HEK293 (cell line): ENCODE measurements around the gene BTD.

Source experiments
- BCL11A ChIP-seq: fragments of 450-650 bp; formaldehyde crosslinking; IDR thresholded peaks from 2 replicates; pipeline ENCODE4 v1.5.1; 2016; ENCODE audit warnings: low read depth, missing biosample characterization, missing genetic modification characterization
- GLIS1 ChIP-seq: fragments of 450-650 bp; formaldehyde crosslinking; IDR thresholded peaks from 2 replicates; pipeline ENCODE4 v1.5.1; 2016; ENCODE audit warnings: missing biosample characterization, missing genetic modification characterization
- HOXD13 ChIP-seq: sonication (generic); formaldehyde crosslinking; IDR thresholded peaks from 2 replicates; pipeline ENCODE4 v1.8.0; 2022; ENCODE audit warnings: missing genetic modification reagents, borderline replicate concordance
- IKZF3 ChIP-seq: fragments of 450-650 bp; IDR thresholded peaks from 2 replicates; pipeline ENCODE4 v1.5.0; 2018; ENCODE audit warnings: missing biosample characterization, mild to moderate bottlenecking, missing genetic modification characterization, moderate library complexity
- WT1 ChIP-seq: fragments of 450-650 bp; formaldehyde crosslinking; IDR thresholded peaks from 2 replicates; pipeline ENCODE4 v1.5.1; 2016; ENCODE audit warnings: missing biosample characterization, missing genetic modification characterization
- YY2 ChIP-seq: fragments of 450-650 bp; formaldehyde crosslinking; IDR thresholded peaks from 2 replicates; pipeline ENCODE4 v1.5.1; 2016; ENCODE audit warnings: missing biosample characterization, missing genetic modification characterization
- ZBTB17 ChIP-seq: fragments of 450-650 bp; formaldehyde crosslinking; IDR thresholded peaks from 2 replicates; pipeline ENCODE4 v1.5.1; 2016; ENCODE audit warnings: missing biosample characterization, missing genetic modification characterization
- ZBTB8A ChIP-seq: fragments of 450-650 bp; formaldehyde crosslinking; IDR thresholded peaks from 2 replicates; pipeline ENCODE4 v1.5.1; 2016; ENCODE audit warnings: missing biosample characterization, missing genetic modification characterization
- ZIC2 ChIP-seq: fragments of 450-650 bp; formaldehyde crosslinking; IDR thresholded peaks from 2 replicates; pipeline ENCODE4 v1.5.1; 2016; ENCODE audit warnings: missing biosample characterization, missing genetic modification characterization
- ZNF132 ChIP-seq: fragments of 450-650 bp; formaldehyde crosslinking; IDR thresholded peaks from 2 replicates; pipeline ENCODE4 v1.5.1; 2017; ENCODE audit warnings: missing biosample characterization, missing genetic modification characterization, borderline replicate concordance
- ZNF133 ChIP-seq: fragments of 450-650 bp; formaldehyde crosslinking; IDR thresholded peaks from 2 replicates; pipeline ENCODE4 v1.5.1; 2016; ENCODE audit warnings: missing biosample characterization, missing genetic modification characterization
- ZNF23 ChIP-seq: fragments of 450-650 bp; formaldehyde crosslinking; IDR thresholded peaks from 2 replicates; pipeline ENCODE4 v1.5.1; 2016; ENCODE audit warnings: missing biosample characterization, missing genetic modification characterization, borderline replicate concordance
- ZNF266 ChIP-seq: fragments of 450-650 bp; formaldehyde crosslinking; IDR thresholded peaks from 2 replicates; pipeline ENCODE4 v1.5.1; 2016; ENCODE audit warnings: missing biosample characterization, missing genetic modification characterization, low read depth
- ZNF416 ChIP-seq: fragments of 450-650 bp; formaldehyde crosslinking; IDR thresholded peaks from 2 replicates; pipeline ENCODE4 v1.5.1; 2016; ENCODE audit warnings: missing biosample characterization, missing genetic modification characterization
- ZNF473 ChIP-seq: fragments of 450-650 bp; formaldehyde crosslinking; IDR thresholded peaks from 2 replicates; pipeline ENCODE4 v1.5.1; 2017; ENCODE audit warnings: missing biosample characterization, missing genetic modification characterization
- ZNF514 ChIP-seq: fragments of 450-650 bp; formaldehyde crosslinking; IDR thresholded peaks from 2 replicates; pipeline ENCODE4 v1.5.1; 2016; ENCODE audit warnings: missing biosample characterization, missing genetic modification characterization
- ZNF544 ChIP-seq: fragments of 450-650 bp; formaldehyde crosslinking; IDR thresholded peaks from 2 replicates; pipeline ENCODE4 v1.5.0; 2017; ENCODE audit warnings: missing biosample characterization, missing genetic modification characterization
- ZNF623 ChIP-seq: fragments of 450-650 bp; formaldehyde crosslinking; IDR thresholded peaks from 2 replicates; pipeline ENCODE4 v1.5.1; 2016; ENCODE audit warnings: missing biosample characterization, missing genetic modification characterization
- ZNF654 ChIP-seq: fragments of 450-650 bp; formaldehyde crosslinking; IDR thresholded peaks from 2 replicates; pipeline ENCODE4 v1.5.1; 2016; ENCODE audit warnings: low read depth, missing biosample characterization, missing genetic modification characterization
- ZNF664 ChIP-seq: fragments of 450-650 bp; formaldehyde crosslinking; IDR thresholded peaks from 2 replicates; pipeline ENCODE4 v1.5.1; 2016; ENCODE audit warnings: missing biosample characterization, missing genetic modification characterization
- ZNF707 ChIP-seq: fragments of 450-650 bp; formaldehyde crosslinking; IDR thresholded peaks from 2 replicates; pipeline ENCODE4 v1.5.1; 2016; ENCODE audit warnings: missing biosample characterization, missing genetic modification characterization
- ZNF768 ChIP-seq: fragments of 450-650 bp; formaldehyde crosslinking; IDR thresholded peaks from 2 replicates; pipeline ENCODE4 v1.5.1; 2018; ENCODE audit warnings: missing biosample characterization, mild to moderate bottlenecking, missing genetic modification characterization
- ZNF777 ChIP-seq: fragments of 450-650 bp; formaldehyde crosslinking; IDR thresholded peaks from 2 replicates; pipeline ENCODE4 v1.5.1; 2017; ENCODE audit warnings: missing biosample characterization, missing genetic modification characterization, borderline replicate concordance
- ZNF792 ChIP-seq: fragments of 450-650 bp; formaldehyde crosslinking; IDR thresholded peaks from 2 replicates; pipeline ENCODE4 v1.5.1; 2016; ENCODE audit warnings: missing biosample characterization, missing genetic modification characterization
- ZSCAN16 ChIP-seq: fragments of 450-650 bp; formaldehyde crosslinking; IDR thresholded peaks from 2 replicates; pipeline ENCODE4 v1.5.1; 2016; ENCODE audit warnings: missing biosample characterization, missing genetic modification characterization
- TF ChIP-seq, protein P1 (sequence below): fragments of 450-650 bp; formaldehyde crosslinking; IDR thresholded peaks from 2 replicates; pipeline ENCODE4 v1.5.1; 2016; ENCODE audit warnings: missing biosample characterization, missing genetic modification characterization
- TF ChIP-seq, protein P2 (sequence below): fragments of 450-650 bp; formaldehyde crosslinking; IDR thresholded peaks from 2 replicates; pipeline ENCODE4 v1.5.1; 2016; ENCODE audit warnings: missing biosample characterization, missing genetic modification characterization
- TF ChIP-seq, protein P3 (sequence below): fragments of 450-650 bp; formaldehyde crosslinking; IDR thresholded peaks from 2 replicates; pipeline ENCODE4 v1.5.1; 2016; ENCODE audit warnings: missing biosample characterization, missing genetic modification characterization
- TF ChIP-seq, protein P4 (sequence below): fragments of 450-650 bp; formaldehyde crosslinking; IDR thresholded peaks from 2 replicates; pipeline ENCODE4 v1.5.1; 2017; ENCODE audit warnings: missing biosample characterization, mild to moderate bottlenecking, missing genetic modification characterization, moderate library complexity
- TF ChIP-seq, protein P5 (sequence below): fragments of 450-650 bp; formaldehyde crosslinking; IDR thresholded peaks from 2 replicates; pipeline ENCODE4 v1.5.1; 2016; ENCODE audit warnings: missing biosample characterization, missing genetic modification characterization
- TF ChIP-seq, protein P6 (sequence below): fragments of 450-650 bp; formaldehyde crosslinking; IDR thresholded peaks from 2 replicates; pipeline ENCODE4 v1.5.1; 2016; ENCODE audit warnings: missing biosample characterization, missing genetic modification characterization

Gene BTD

DNA sequence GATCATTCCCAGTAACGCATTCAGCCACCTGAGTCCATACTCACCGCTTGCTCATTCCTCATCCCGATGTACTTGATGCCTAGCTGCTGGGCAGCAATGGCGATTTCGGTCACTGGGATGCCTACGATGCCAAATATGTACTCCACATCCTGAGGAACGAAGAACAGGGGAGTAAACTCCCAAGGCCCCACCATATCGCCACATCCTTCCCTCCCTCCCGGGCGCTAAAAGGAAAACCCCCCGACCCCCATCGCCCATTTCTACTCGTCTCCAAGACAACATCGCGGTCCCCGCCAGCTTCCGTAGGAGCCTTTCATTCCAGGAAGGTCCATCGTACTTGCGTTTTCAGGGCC, 523 bp upstream of the BTD start (continued):
- TF ChIP-seq, protein P1, sequence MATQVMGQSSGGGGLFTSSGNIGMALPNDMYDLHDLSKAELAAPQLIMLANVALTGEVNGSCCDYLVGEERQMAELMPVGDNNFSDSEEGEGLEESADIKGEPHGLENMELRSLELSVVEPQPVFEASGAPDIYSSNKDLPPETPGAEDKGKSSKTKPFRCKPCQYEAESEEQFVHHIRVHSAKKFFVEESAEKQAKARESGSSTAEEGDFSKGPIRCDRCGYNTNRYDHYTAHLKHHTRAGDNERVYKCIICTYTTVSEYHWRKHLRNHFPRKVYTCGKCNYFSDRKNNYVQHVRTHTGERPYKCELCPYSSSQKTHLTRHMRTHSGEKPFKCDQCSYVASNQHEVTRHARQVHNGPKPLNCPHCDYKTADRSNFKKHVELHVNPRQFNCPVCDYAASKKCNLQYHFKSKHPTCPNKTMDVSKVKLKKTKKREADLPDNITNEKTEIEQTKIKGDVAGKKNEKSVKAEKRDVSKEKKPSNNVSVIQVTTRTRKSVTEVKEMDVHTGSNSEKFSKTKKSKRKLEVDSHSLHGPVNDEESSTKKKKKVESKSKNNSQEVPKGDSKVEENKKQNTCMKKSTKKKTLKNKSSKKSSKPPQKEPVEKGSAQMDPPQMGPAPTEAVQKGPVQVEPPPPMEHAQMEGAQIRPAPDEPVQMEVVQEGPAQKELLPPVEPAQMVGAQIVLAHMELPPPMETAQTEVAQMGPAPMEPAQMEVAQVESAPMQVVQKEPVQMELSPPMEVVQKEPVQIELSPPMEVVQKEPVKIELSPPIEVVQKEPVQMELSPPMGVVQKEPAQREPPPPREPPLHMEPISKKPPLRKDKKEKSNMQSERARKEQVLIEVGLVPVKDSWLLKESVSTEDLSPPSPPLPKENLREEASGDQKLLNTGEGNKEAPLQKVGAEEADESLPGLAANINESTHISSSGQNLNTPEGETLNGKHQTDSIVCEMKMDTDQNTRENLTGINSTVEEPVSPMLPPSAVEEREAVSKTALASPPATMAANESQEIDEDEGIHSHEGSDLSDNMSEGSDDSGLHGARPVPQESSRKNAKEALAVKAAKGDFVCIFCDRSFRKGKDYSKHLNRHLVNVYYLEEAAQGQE (tag by site-specific recombination), result peak; percentile 27; the same call in 1 of the 2 replicates
- TF ChIP-seq ZNF23 (tag by site-specific recombination) (no peak), ZSCAN16 (tag by site-specific recombination) (no peak), ZNF792 (tag by site-specific recombination) (no peak), ZNF416 (tag by site-specific recombination) (no peak), ZBTB17 (tag by site-specific recombination) (peak; percentile 3; the same call in 1 of the 2 replicates), ZNF473 (tag by site-specific recombination) (no peak), ZNF707 (tag by site-specific recombination) (no peak), IKZF3 (tag by site-specific recombination) (no peak), ZBTB8A (tag by site-specific recombination) (no peak), ZNF133 (tag by site-specific recombination) (no peak), ZNF777 (tag by site-specific recombination) (no peak), ZNF544 (tag by site-specific recombination) (no peak), GLIS1 (tag by site-specific recombination) (no peak), ZNF768 (tag by site-specific recombination) (no peak), WT1 (tag by site-specific recombination) (no peak), ZNF654 (tag by site-specific recombination) (no peak), ZNF132 (tag by site-specific recombination) (no peak), HOXD13 (no peak), ZNF664 (tag by site-specific recombination) (no peak), ZNF514 (tag by site-specific recombination) (no peak), ZNF266 (tag by site-specific recombination) (no peak), BCL11A (tag by site-specific recombination) (no peak), ZNF623 (tag by site-specific recombination) (no peak), ZIC2 (no peak), YY2 (tag by site-specific recombination) (0 out of 2 replicates have a peak, but pooled peaks have one; percentile 40)
- TF ChIP-seq, protein P2, sequence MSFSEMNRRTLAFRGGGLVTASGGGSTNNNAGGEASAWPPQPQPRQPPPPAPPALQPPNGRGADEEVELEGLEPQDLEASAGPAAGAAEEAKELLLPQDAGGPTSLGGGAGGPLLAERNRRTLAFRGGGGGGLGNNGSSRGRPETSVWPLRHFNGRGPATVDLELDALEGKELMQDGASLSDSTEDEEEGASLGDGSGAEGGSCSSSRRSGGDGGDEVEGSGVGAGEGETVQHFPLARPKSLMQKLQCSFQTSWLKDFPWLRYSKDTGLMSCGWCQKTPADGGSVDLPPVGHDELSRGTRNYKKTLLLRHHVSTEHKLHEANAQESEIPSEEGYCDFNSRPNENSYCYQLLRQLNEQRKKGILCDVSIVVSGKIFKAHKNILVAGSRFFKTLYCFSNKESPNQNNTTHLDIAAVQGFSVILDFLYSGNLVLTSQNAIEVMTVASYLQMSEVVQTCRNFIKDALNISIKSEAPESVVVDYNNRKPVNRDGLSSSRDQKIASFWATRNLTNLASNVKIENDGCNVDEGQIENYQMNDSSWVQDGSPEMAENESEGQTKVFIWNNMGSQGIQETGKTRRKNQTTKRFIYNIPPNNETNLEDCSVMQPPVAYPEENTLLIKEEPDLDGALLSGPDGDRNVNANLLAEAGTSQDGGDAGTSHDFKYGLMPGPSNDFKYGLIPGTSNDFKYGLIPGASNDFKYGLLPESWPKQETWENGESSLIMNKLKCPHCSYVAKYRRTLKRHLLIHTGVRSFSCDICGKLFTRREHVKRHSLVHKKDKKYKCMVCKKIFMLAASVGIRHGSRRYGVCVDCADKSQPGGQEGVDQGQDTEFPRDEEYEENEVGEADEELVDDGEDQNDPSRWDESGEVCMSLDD, result no peak
- TF ChIP-seq, protein P3, sequence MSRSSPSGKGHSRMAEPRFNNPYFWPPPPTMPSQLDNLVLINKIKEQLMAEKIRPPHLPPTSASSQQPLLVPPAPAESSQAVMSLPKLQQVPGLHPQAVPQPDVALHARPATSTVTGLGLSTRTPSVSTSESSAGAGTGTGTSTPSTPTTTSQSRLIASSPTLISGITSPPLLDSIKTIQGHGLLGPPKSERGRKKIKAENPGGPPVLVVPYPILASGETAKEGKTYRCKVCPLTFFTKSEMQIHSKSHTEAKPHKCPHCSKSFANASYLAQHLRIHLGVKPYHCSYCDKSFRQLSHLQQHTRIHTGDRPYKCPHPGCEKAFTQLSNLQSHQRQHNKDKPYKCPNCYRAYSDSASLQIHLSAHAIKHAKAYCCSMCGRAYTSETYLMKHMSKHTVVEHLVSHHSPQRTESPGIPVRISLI (tag by site-specific recombination), result no peak
- TF ChIP-seq, protein P4, sequence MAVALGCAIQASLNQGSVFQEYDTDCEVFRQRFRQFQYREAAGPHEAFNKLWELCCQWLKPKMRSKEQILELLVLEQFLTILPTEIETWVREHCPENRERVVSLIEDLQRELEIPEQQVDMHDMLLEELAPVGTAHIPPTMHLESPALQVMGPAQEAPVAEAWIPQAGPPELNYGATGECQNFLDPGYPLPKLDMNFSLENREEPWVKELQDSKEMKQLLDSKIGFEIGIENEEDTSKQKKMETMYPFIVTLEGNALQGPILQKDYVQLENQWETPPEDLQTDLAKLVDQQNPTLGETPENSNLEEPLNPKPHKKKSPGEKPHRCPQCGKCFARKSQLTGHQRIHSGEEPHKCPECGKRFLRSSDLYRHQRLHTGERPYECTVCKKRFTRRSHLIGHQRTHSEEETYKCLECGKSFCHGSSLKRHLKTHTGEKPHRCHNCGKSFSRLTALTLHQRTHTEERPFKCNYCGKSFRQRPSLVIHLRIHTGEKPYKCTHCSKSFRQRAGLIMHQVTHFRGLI (tag by site-specific recombination), result no peak
- TF ChIP-seq, protein P5, sequence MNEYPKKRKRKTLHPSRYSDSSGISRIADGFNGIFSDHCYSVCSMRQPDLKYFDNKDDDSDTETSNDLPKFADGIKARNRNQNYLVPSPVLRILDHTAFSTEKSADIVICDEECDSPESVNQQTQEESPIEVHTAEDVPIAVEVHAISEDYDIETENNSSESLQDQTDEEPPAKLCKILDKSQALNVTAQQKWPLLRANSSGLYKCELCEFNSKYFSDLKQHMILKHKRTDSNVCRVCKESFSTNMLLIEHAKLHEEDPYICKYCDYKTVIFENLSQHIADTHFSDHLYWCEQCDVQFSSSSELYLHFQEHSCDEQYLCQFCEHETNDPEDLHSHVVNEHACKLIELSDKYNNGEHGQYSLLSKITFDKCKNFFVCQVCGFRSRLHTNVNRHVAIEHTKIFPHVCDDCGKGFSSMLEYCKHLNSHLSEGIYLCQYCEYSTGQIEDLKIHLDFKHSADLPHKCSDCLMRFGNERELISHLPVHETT (tag by site-specific recombination), result no peak
- TF ChIP-seq, protein P6, sequence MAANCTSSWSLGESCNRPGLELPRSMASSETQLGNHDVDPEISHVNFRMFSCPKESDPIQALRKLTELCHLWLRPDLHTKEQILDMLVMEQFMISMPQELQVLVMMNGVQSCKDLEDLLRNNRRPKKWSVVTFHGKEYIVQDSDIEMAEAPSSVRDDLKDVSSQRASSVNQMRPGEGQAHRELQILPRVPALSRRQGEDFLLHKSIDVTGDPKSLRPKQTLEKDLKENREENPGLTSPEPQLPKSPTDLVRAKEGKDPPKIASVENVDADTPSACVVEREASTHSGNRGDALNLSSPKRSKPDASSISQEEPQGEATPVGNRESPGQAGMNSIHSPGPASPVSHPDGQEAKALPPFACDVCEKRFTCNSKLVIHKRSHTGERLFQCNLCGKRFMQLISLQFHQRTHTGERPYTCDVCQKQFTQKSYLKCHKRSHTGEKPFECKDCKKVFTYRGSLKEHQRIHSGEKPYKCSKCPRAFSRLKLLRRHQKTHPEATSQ (tag by site-specific recombination), result no peak
